HCT116 (cell line): ENCODE data around the gene ZEB2.

Source experiments
- CBX3 ChIP-seq: IDR thresholded peaks from 2 replicates; pipeline ENCODE4 v1.6.1; 2012; ENCODE audit warnings: low read depth
- CTCF ChIP-seq, 3 experiments: fragments of 200-600 bp in 1 of 3; sonication (generic) in 1 of 3; IDR thresholded peaks in 2 of 3; conservative IDR thresholded peaks in 1 of 3; 2 replicates each; pipeline ENCODE4 v1.5.1; 2012 to 2017; ENCODE audit warnings: low read depth in 2 of 3, low read length in 2 of 3, antibody characterized with exemption in 1 of 3, borderline replicate concordance in 1 of 3, control low read depth in 1 of 3, mild to moderate bottlenecking in 1 of 3, mixed read lengths in 1 of 3, mixed run types in 1 of 3, moderate library complexity in 1 of 3; ENCODE audit not compliant: insufficient read depth in 1 of 3
- EZH2 ChIP-seq: fragments of 200-600 bp; sonication (generic); IDR thresholded peaks from 2 replicates; pipeline ENCODE4 v1.6.1; 2017; ENCODE audit warnings: antibody characterized with exemption, mixed run types
- FOSL1 ChIP-seq: IDR thresholded peaks from 2 replicates; pipeline ENCODE4 v1.6.1; 2012; ENCODE audit warnings: low read depth
- MAX ChIP-seq: IDR thresholded peaks from 2 replicates; pipeline ENCODE4 v1.6.1; 2012
- POLR2A ChIP-seq: IDR thresholded peaks from 2 replicates; pipeline ENCODE4 v1.7.0; 2011; ENCODE audit warnings: borderline replicate concordance; ENCODE audit not compliant: insufficient read depth, insufficient read length; ENCODE audit errors: extremely low read depth
- RAD21 ChIP-seq: IDR thresholded peaks from 2 replicates; pipeline ENCODE4 v1.6.1; 2012; ENCODE audit warnings: low read depth, mild to moderate bottlenecking
- SIN3A ChIP-seq: IDR thresholded peaks from 2 replicates; pipeline ENCODE4 v1.6.1; 2012; ENCODE audit warnings: low read depth
- TF ChIP-seq, protein P1 (sequence below): IDR thresholded peaks from 2 replicates; pipeline ENCODE4 v1.6.1; 2012; ENCODE audit warnings: low read depth

GRCh38 chr2:144434425-144435222 lies 85.3 kb downstream of the ZEB2 start:
- TF ChIP-seq MAX, result no peak
- no peak for TF ChIP-seq POLR2A
- no peak for TF ChIP-seq EZH2
- TF ChIP-seq CTCF (IDR thresholded peaks at IDR 0.05 in 2 of 3, conservative IDR thresholded peaks at IDR 0.05 in 1 of 3; ENCODE audit: borderline replicate concordance in 1 of 3, insufficient read depth in 1 of 3, low read depth in 2 of 3, low read length in 2 of 3), result no peak
- no peak for TF ChIP-seq FOSL1
- TF ChIP-seq, protein P1, sequence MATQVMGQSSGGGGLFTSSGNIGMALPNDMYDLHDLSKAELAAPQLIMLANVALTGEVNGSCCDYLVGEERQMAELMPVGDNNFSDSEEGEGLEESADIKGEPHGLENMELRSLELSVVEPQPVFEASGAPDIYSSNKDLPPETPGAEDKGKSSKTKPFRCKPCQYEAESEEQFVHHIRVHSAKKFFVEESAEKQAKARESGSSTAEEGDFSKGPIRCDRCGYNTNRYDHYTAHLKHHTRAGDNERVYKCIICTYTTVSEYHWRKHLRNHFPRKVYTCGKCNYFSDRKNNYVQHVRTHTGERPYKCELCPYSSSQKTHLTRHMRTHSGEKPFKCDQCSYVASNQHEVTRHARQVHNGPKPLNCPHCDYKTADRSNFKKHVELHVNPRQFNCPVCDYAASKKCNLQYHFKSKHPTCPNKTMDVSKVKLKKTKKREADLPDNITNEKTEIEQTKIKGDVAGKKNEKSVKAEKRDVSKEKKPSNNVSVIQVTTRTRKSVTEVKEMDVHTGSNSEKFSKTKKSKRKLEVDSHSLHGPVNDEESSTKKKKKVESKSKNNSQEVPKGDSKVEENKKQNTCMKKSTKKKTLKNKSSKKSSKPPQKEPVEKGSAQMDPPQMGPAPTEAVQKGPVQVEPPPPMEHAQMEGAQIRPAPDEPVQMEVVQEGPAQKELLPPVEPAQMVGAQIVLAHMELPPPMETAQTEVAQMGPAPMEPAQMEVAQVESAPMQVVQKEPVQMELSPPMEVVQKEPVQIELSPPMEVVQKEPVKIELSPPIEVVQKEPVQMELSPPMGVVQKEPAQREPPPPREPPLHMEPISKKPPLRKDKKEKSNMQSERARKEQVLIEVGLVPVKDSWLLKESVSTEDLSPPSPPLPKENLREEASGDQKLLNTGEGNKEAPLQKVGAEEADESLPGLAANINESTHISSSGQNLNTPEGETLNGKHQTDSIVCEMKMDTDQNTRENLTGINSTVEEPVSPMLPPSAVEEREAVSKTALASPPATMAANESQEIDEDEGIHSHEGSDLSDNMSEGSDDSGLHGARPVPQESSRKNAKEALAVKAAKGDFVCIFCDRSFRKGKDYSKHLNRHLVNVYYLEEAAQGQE, result no peak
- TF ChIP-seq CBX3, result no peak
- TF ChIP-seq SIN3A, result no peak
- no peak for TF ChIP-seq RAD21
